HTERT RPE-1 (cell line): ENCODE results near the gene RAB13.
"Not testable (repeated sequence)": the region's sequence is repeated elsewhere in the genome, so short reads cannot be mapped to it uniquely, and the experiment has no call there.

ENCODE experiments used
- in situ Hi-C: fragments of 300-500 bp; cut with MboI; formaldehyde crosslinking; loops from 4 replicates; pipeline ENCODE4 v1.14.3; 2020; ENCODE audit warnings: low sequenced_read_pairs

The RAB13 gene

DNA sequence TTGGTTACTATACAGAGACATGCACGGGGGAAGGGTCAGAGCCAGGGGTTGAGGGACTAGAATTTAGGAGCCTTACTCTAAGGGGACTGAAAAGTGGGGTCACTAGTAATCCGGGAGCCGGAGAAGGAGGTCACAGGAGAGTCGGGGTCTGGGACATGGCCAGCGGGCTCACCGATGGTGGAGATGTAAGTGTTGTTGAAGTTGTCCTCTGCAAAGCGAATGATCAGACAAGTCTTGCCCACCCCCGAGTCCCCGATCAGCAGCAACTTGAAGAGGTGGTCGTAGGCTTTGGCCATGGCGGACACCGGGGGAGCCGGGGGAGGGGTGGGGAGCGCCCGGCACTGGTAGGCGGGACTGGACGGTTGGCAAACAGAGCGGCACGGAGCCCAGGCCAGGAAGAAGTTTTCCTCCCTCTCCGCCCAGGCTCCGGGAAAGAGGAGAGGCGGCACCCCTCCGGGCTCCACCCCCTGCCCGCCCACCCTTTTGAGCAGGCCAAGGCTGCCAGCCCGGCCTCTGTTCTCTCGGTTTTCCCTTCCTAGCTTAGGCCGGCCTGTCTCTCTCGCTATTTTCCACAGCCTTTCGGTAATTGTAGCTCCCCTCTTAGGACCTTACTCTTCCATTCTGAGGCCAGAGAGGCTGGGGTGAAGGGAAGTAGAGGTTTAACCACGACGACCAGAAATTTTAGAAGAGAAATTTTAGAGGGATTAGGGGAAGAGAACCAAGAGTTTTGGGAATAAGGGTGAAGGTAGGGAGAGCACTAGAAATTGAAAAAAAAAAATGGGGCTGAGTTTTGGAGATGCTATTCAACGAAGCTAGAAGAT lies at the start of gene RAB13:
TSS of gene RAB13 (minus strand) at position 399 of the 821 bp plus-strand sequence. CDS start at position 296, 103 bp downstream.
- in situ Hi-C loops = no loop called here

- in situ Hi-C loops = not testable (repeated sequence)
These were observed 47.6 kb upstream of the RAB13 start for GRCh38 chr1:154033697-154034096.

DNA sequence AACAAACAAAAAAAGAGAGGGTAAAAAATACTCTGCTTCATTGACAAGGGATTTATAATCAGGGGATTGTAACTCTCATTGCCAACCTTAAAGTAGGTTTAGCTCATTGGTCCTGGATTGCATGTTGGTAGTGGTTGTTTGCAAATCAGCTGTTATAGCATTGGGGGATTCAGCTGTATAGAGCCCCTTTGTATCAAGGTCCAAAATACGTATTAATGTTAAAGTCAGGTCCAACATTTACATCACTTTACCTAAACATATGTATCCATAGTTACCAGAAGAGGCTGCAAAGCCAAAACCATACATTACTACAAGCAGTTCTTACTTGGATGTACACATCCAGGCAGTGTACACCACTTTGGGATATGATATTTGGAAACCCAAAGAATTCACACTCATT lies 33.8 kb upstream of the RAB13 start:
- in situ Hi-C loops = no loop called here

DNA sequence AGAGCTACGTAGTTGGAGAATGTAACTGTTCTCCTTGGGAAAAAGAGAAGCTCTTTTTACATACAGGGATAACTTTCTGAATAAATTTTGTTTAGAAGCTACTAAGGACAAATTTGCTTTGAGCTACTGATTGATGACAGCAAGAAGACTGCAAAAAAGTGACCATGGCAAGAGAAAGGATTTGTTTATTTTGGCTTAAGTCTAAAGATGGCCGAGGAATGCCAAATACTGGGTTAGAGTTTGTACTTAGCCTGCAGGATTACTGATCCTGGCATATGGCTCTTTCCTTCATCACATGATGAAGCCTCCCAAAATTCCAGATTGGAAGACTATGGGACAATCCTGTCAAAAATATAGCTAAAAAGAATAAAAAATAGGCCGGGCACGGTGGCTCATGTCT lies 33.1 kb upstream of the RAB13 start:
- in situ Hi-C loops = no loop called here

DNA sequence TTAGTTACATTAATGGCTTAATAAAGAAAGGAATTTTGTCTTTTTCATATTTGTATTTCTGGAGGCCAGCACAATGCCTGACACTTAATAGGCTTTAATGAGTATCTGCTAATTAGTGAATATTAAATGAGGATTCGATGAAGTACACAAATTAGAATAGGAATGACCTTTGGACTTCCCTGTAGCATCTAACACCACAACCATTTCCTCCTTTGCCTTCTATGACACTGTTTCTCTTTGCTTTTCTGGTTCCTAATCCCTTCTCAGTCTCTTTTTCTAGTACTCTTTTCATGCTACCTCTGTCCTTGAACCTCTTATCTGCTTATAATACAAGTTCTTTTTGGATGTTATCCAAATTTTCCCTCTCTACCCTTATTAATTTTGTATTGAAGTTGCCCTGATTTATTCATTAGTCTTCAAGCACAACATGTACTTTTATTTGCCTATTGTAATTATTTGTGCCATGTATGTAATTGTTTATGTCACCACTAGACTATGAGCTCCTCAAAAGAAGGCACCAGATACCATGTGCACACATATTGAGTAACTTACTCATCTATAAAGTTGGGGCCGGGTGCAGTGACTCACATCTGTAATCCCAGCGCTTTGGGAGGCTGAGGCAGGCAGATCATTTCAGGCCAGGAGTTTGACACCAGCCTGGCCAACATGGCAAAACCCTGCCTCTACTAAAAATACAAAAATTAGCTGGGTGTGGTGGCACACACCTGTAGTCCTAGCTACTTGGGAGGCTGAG lies 28.2 kb upstream of the RAB13 start:
- in situ Hi-C loops = no loop called here

GRCh38 chr1:154012543-154012942 lies 26.4 kb upstream of the RAB13 start:
- in situ Hi-C loops = not testable (repeated sequence)

GRCh38 chr1:154012129-154012528 lies 26.0 kb upstream of the RAB13 start:
- in situ Hi-C loops = no loop called here

- in situ Hi-C loops = no loop called here
These were observed 20.0 kb upstream of the RAB13 start for GRCh38 chr1:154006136-154006535.

DNA sequence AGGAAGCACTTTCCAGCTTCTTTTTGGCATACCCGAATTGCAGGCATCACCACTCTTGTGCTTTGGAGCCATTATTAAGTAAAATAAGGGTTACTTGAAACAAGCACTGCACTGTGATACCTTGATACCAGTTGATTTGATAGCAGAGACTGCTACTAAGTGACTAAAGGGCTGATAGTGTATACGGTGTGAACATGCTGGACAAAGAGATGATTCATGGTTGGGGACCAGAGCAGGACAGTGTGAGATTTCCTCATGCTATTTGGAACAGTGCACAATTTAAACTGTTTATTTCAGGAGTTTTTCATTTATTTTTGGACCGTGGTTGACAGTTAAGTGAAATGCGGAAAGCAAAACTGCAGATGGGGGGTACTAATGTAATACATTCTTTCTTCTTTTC lies 14.3 kb upstream of the RAB13 start:
- in situ Hi-C loops = no loop called here

DNA sequence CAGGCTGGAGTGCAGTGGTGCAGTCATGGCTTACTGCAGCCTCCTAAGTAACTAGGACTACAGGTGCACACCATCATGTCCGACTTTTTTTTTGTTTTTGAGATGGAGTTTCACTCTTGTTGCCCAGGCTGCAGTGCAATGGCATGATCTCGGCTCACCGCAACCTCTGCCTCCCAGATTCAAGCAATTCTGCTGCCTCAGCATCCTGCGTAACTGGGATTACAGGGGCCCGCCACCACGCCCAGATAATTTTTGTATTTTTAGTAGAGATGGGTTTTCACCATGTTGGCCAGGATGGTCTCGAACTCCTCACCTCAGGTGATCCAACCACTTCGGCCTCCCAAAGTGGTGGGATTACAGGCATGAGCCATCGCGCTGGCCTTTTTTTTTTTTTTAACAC lies 10.7 kb upstream of the RAB13 start:
- in situ Hi-C loops = not testable (repeated sequence)

DNA sequence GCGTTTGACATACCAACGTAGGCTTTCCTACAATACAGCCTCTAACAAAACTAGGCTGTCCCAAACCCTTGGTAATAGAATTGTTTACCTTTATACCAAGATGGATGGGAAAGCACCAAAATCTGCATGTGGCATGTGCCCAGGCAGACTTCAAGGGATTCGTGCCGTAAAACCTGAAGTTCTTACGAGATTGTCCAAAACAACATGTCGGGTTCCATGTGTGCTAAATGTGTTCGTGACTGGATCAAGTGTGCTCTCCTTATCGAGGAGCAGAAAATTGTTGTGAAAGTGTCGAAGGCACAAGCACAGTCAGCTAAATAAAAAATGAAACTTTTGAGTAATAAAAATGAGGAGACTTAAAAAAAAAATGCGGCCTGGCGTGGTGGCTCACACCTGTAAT lies 9.5 kb upstream of the RAB13 start:
- in situ Hi-C loops = no loop called here

DNA sequence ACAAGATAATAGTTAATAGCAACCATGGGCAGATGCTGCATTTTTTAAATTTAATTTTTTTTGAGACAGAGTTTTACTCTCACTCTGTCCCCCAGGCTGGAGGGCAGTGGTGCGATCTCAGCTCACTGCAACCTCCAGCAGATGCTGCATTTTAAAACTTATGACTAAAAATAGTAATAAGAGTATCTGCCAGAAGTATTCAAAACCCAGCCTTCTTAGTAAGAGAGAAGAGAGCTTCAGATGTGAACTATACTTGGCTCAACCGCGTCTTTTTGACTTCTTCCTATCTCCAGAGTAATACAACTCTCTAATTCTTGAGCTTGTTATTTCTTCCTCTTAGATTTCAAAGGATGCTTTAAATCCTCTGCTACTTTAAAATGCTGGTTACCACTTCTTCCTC lies 9.1 kb upstream of the RAB13 start:
- in situ Hi-C loops = no loop called here

- in situ Hi-C loops = no loop called here
These were observed 5.7 kb upstream of the RAB13 start for GRCh38 chr1:153991806-153992205.

GRCh38 chr1:153991151-153991630 lies 5.1 kb upstream of the RAB13 start:
- in situ Hi-C loops = no loop called here

- in situ Hi-C loops = no loop called here
These were observed 4.5 kb upstream of the RAB13 start, which contains the start of gene RPS27 for GRCh38 chr1:153990468-153991150. Gene RPS27 (plus strand): TSS chr1:153990762. CDS start chr1:153990797, 35 bp downstream.

DNA sequence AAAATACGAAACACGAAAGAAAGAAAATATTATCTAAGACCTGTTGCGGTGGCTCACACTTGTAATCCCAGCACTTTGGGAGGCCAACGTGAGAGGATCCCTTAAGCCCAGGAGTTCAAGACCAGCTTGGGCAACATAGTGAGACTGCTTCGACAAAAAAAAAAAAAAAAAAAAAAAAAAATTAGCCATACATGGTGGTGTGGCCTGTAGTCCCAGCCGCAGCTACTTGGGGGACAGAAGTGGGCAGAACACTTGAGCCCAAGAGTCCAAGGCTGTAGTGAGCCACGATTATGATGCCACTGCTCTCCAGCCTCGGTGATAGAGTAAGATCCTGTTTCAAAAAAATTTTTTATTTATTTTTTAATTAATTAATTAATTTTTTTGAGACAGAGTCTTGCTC lies 1.5 kb upstream of the RAB13 start:
- in situ Hi-C loops = no loop called here

DNA sequence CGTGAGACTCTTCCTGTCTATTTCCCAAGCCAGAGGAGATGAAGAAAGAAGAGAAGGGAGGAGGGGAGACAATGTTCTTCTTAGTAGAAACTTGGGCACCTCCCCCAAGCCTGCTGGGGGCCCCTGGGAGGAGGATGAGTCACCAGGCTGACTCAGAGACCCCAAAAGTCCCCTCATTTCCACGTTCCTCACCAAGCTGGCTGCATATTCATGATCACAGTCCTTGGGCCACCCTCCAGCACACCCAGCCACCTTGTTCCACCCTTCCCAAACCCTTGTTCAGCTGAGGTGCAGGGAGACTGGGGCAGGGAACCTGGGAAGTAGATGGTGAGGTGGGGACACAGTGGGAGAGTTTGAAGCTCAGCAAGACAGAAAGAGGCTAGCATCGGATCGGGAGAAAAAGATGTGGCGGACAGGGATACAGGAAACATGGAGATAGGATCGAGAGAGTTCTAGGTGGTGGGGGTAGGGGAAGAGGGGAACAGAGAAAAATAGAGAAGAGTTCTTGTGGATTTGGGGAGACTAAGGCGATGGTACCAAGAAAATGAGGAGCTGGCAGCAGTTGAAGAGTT lies 712 bp downstream of the RAB13 start:
- in situ Hi-C loops = no loop called here

DNA sequence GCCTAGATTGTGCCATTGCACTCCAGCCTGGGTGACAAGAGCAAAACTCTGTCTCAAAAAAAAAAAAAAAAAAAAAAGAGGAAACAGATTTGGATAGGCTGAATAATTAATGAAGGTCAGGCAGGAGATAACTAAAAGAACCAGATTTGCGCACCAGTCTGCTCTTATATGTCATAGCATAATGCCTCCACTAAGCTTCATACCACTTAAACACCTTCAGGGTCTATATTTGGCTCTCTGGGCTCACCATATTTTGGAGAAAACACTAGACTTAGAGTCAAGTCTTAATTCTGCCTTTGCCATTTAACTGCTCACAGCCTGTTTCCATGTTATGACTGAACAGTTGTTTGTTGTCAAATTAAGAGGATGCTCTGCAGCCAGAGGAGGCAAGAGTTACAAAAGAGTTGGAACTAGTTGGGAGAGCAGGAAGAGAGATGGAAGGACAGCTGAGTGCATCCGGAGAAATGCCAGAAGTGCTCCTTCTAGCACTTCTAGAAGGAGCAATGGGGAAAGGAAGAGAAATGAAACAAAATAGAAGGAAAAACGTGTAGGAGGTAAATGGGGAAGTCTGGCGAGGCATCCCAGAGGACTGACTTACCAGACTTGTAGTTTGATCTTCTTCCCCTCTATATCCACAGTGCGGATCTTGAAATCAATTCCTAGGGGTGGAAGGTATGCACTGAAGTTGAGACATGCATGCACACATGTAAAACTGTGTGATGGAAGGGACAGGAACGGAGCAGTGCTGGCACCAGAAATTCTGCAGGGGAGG lies 1.8 kb downstream of the RAB13 start:
- in situ Hi-C loops = no loop called here

DNA sequence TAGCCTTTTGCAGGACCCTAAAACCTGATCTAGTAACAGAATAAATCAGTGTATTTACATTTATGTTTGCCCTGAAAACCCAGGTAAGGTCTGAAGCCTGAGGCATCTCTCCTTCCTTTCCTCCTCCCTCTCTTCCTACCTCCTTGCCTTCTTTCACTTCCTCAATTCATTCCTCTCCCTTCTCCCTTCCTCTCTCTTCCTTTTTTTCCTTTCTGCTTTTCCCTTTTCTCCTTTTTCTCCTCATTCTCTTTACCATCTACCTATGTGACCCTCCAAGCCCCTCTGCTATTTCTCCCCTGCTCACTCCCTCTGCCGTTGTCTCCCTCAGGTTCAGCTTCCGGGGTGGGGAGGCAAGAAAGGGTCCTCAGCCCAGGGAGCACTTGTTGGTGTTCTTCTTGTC lies 4.4 kb downstream of the RAB13 start:
- in situ Hi-C loops = not testable (repeated sequence)

DNA sequence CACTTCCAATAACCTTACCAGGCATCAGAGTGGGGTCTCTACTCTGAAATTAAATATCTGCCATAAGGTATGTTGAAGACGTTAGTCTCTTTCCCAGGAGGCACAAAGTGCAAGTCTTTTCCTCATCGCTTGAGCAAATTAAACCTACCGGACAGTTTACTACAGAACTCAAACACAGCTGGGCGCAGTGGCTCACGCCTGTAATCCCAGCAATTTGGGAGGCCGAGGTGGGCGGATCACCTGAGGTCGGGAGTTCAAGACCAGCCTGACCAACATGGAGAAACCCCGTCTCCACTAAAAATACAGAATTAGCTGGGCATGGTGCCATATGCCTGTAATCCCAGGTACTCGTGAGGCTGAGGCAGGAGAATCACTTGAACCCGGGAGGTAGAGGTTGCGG lies 7.0 kb downstream of the RAB13 start:
- in situ Hi-C loops = not testable (repeated sequence)
